ENCODE data around the gene HDGF. TPM values are rescaled to one million over a fixed set of nuclear protein-coding genes. Genes with fewer than 3 reads are reported as not detected.

Gene HDGF
- total and polyA plus RNA-seq, 2 of the 8 experiments (the other 6 are each of a cell fraction or from before 2014, with no cell fraction given) = 145 to 391 TPM

DNA sequence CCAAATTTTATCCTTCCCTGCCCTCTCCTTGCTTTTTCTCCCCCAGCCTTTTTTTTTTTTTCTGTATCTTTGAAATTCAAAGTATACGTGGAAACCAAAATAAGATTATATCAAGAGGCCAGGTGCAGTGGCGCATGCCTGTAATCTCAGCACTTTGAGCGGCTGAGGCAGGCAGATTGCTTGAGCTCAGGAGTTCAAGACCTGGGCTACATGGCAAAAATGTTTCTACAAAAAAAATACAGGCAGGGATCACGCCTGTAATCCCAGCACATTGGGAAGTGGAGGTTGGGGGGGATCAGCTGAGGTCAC lies 9.3 kb upstream of the HDGF start:
- no peak overlapping the region for H2BK15ac ChIP-seq (ENCODE audit: low read length)
- no peak for DNase-seq (ENCODE audit: low read depth in 1 of 2, low spot score in 2 of 2)
- H3K9ac ChIP-seq (replicated peaks in 1 of 4; ENCODE audit: extremely low read depth in 1 of 4, low read depth in 3 of 4, low read length in 3 of 4) = no peak overlapping the region
- no peaks in the 10 kb centered on the region for H3K23me2 ChIP-seq (ENCODE audit: low read depth, low read length)
- H2AFZ ChIP-seq (ENCODE audit: low read length) = no peak overlapping the region
- H3K36me3 ChIP-seq (ENCODE audit: control insufficient read depth in 2 of 4, insufficient read depth in 4 of 4, low read length in 3 of 4) = no peaks in the 10 kb centered on the region
- no peak overlapping the region for H3K4me3 ChIP-seq (ENCODE audit: extremely low read depth in 1 of 4, insufficient read depth in 2 of 4, low read depth in 3 of 4, low read length in 4 of 4)
- peaks cover 0 to under 1% of the 10 kb centered on the region in 2 experiments; a peak in 1 of 4 replicates for H3K79me2 ChIP-seq (ENCODE audit: control insufficient read depth in 1 of 2, insufficient read depth in 2 of 2, low read length in 2 of 2)
- no peak for FAIRE-seq
- H3K4me1 ChIP-seq (replicated peaks in 1 of 4; ENCODE audit: control insufficient read depth in 3 of 4, insufficient read depth in 4 of 4, low read length in 3 of 4) = peaks cover 0 to 5% (median 0%) of the 10 kb centered on the region in 4 experiments; a peak in 3 of 7 replicates
- ChIA-PET CTCF (ENCODE audit: partially characterized antibody) (interaction anchor here (0.6 to 1.5 kb wide), 6 partner anchors 12 to 120 kb away, joined by 3 to 7 read pairs (median 4); no protein-coding TSS in a partner anchor), POLR2A (ENCODE audit: partially characterized antibody) (interaction anchor here (1.0 to 2.1 kb wide), 5 partner anchors 8 to 20 kb away, joined by 3 to 17 read pairs (median 3); partner anchors contain the start of genes HDGF and MRPL24)
- no peaks in the 10 kb centered on the region for H3K79me1 ChIP-seq (ENCODE audit: low read depth, low read length)
- H2BK5ac ChIP-seq (ENCODE audit: low read depth, low read length) = no peak overlapping the region
- H3K27me3 ChIP-seq (replicated peaks in 1 of 4; ENCODE audit: control insufficient read depth in 3 of 4, extremely low read depth in 1 of 4, insufficient read depth in 3 of 4, low read length in 3 of 4) = no peaks in the 10 kb centered on the region
- H3K14ac ChIP-seq (ENCODE audit: insufficient read length) = no peak overlapping the region
- H3K27ac ChIP-seq (ENCODE audit: low read depth, low read length) = no peak overlapping the region
- H4K91ac ChIP-seq (replicated peaks; ENCODE audit: insufficient read length, low read length) = no peak overlapping the region
- H3K4me2 ChIP-seq (ENCODE audit: insufficient read depth in 1 of 2, low read depth in 2 of 2, low read length in 2 of 2) = no peak overlapping the region
- H2BK120ac ChIP-seq (replicated peaks; ENCODE audit: low read depth, low read length) = no peak overlapping the region
- no peak overlapping the region for H3K18ac ChIP-seq (ENCODE audit: extremely low read depth, low read length)
- no peak overlapping the region for H4K8ac ChIP-seq (ENCODE audit: extremely low read depth, insufficient read depth, low read length)
- no peak overlapping the region for H3K4ac ChIP-seq (replicated peaks; ENCODE audit: insufficient read length, low read depth, low read length)
- WGBS, 2 experiments (ENCODE audit: extremely low coverage in 1 of 2, insufficient coverage in 1 of 2, insufficient read length in 1 of 2, insufficient replicate concordance in 2 of 2, low coverage in 1 of 2, low lambda C conversion rate in 2 of 2, missing lambda C conversion rate in 1 of 2) = 96% methylated on average over 4 of the region's 4 CpGs; no CpG with 5 or more reads in 1 of the 2 experiments
- H2BK20ac ChIP-seq (ENCODE audit: low read length) = no peak overlapping the region
- H4K5ac ChIP-seq (ENCODE audit: insufficient read length, low read depth, low read length) = no peak overlapping the region
- no peak overlapping the region for H2AK5ac ChIP-seq (ENCODE audit: low read depth, low read length)
- H3K9me3 ChIP-seq (ENCODE audit: insufficient read depth in 2 of 2, low read depth in 1 of 2, low read length in 1 of 2) = no peaks in the 10 kb centered on the region
- H3K56ac ChIP-seq (replicated peaks; ENCODE audit: insufficient read length, low read depth, low read length) = no peak overlapping the region
- no peak overlapping the region for H2BK12ac ChIP-seq (ENCODE audit: low read depth, low read length)
- H3K23ac ChIP-seq (ENCODE audit: insufficient read length) = no peak overlapping the region
- H4K20me1 ChIP-seq (replicated peaks in 1 of 2; ENCODE audit: control insufficient read depth in 1 of 2, insufficient read depth in 2 of 2, low read length in 2 of 2) = no peaks in the 10 kb centered on the region
- TF ChIP-seq TAF1 (IDR thresholded peaks at IDR 0.05; ENCODE audit: low read depth, low read length) (no peak), CREB1 (IDR thresholded peaks at IDR 0.05) (no peak), NANOG (IDR thresholded peaks at IDR 0.05; ENCODE audit: insufficient read depth, low read depth, low read length, poor library complexity, severe bottlenecking) (no peak), SP2 (IDR thresholded peaks at IDR 0.05; ENCODE audit: low read length) (no peak), RAD21 (IDR thresholded peaks at IDR 0.05 in 1 of 2, conservative IDR thresholded peaks at IDR 0.05 in 1 of 2; ENCODE audit: low read depth in 2 of 2, low read length in 2 of 2) (no peak), BCL11A (IDR thresholded peaks at IDR 0.05; ENCODE audit: low read depth in 2 of 2, low read length in 2 of 2) (no peak), RNF2 (IDR thresholded peaks at IDR 0.05; ENCODE audit: borderline replicate concordance, low read depth, low read length, missing control alignments, poor library complexity, severe bottlenecking) (no peak), HDAC2 (IDR thresholded peaks at IDR 0.05; ENCODE audit: borderline replicate concordance in 1 of 2, low read depth in 2 of 2, low read length in 2 of 2) (no peak), SIX5 (IDR thresholded peaks at IDR 0.05; ENCODE audit: low read depth, low read length) (no peak), SP1 (IDR thresholded peaks at IDR 0.05; ENCODE audit: low read depth, low read length) (no peak), POLR2A (IDR thresholded peaks at IDR 0.05; ENCODE audit: control extremely low read depth in 1 of 2, low read depth in 2 of 2, low read length in 2 of 2) (no peak)
- TF ChIP-seq, protein P1, sequence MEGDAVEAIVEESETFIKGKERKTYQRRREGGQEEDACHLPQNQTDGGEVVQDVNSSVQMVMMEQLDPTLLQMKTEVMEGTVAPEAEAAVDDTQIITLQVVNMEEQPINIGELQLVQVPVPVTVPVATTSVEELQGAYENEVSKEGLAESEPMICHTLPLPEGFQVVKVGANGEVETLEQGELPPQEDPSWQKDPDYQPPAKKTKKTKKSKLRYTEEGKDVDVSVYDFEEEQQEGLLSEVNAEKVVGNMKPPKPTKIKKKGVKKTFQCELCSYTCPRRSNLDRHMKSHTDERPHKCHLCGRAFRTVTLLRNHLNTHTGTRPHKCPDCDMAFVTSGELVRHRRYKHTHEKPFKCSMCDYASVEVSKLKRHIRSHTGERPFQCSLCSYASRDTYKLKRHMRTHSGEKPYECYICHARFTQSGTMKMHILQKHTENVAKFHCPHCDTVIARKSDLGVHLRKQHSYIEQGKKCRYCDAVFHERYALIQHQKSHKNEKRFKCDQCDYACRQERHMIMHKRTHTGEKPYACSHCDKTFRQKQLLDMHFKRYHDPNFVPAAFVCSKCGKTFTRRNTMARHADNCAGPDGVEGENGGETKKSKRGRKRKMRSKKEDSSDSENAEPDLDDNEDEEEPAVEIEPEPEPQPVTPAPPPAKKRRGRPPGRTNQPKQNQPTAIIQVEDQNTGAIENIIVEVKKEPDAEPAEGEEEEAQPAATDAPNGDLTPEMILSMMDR (IDR thresholded peaks at IDR 0.05; ENCODE audit: control extremely low read depth in 1 of 3, insufficient read depth in 1 of 3, low read depth in 1 of 3, low read length in 3 of 3) = no peak

Measured in H1 (cell line).